Measurements from ENCODE around the gene MYL4.
"Not testable (repeated sequence)": the region's sequence is repeated elsewhere in the genome, so short reads cannot be mapped to it uniquely, and the experiment has no call there.

MYL4 gene

GRCh38 chr17:47208744-47209488, at the start of gene MYL4:
Gene MYL4, plus strand, starts transcription at chr17:47209348. Its CDS starts 75 bp downstream, at chr17:47209423.
- no peak for DNase-seq

GRCh38 chr17:47162013-47162622, 47.0 kb upstream of the MYL4 start:
- peak in 1 of 2 donors; percentile 56 for DNase-seq

- no peak for DNase-seq
These were observed 44.9 kb upstream of the MYL4 start for GRCh38 chr17:47164263-47164662.

- DNase-seq, result no peak
These were observed 44.0 kb upstream of the MYL4 start for GRCh38 chr17:47165137-47165536.

GRCh38 chr17:47166854-47167253, 42.3 kb upstream of the MYL4 start:
- DNase-seq, result not testable (repeated sequence)

GRCh38 chr17:47168896-47169295, 40.3 kb upstream of the MYL4 start:
- DNase-seq, result not testable (repeated sequence)

- no peak for DNase-seq
These were observed 38.4 kb upstream of the MYL4 start for GRCh38 chr17:47170710-47171109.

GRCh38 chr17:47172696-47173565, 36.2 kb upstream of the MYL4 start:
- DNase-seq, result peak in 1 of 2 donors; percentile 1

GRCh38 chr17:47174823-47175222, 34.3 kb upstream of the MYL4 start:
- DNase-seq, result not testable (repeated sequence)

GRCh38 chr17:47176389-47176826, 32.7 kb upstream of the MYL4 start:
- no peak for DNase-seq

- DNase-seq, result no peak
These were observed 31.9 kb upstream of the MYL4 start for GRCh38 chr17:47177261-47177660.

- DNase-seq, result no peak
These were observed 30.0 kb upstream of the MYL4 start for GRCh38 chr17:47179141-47179540.

- DNase-seq, result no peak
These were observed 28.8 kb upstream of the MYL4 start for GRCh38 chr17:47180337-47180736.

- DNase-seq, result not testable (repeated sequence)
These were observed 28.2 kb upstream of the MYL4 start for GRCh38 chr17:47180988-47181387.

- DNase-seq, result no peak
These were observed 24.5 kb upstream of the MYL4 start for GRCh38 chr17:47184681-47185080.

- DNase-seq, result no peak
These were observed 20.8 kb upstream of the MYL4 start for GRCh38 chr17:47188271-47188875.

- peak; percentile 97 to 100 for DNase-seq
These were observed 20.0 kb upstream of the MYL4 start, which contains the start of gene CDC27 for GRCh38 chr17:47188876-47189731. Gene CDC27, minus strand, starts transcription at chr17:47189295. Its CDS starts 123 bp downstream, at chr17:47189172.

- no peak for DNase-seq
These were observed 19.4 kb upstream of the MYL4 start for GRCh38 chr17:47189732-47190237.

GRCh38 chr17:47190243-47190642, 18.9 kb upstream of the MYL4 start:
- DNase-seq, result no peak

- no peak for DNase-seq
These were observed 18.4 kb upstream of the MYL4 start for GRCh38 chr17:47190770-47191169.

- peak in 1 of 2 donors; percentile 14 for DNase-seq
These were observed 16.6 kb upstream of the MYL4 start for GRCh38 chr17:47192554-47192953.
